NT2/D1 (cell line): ENCODE results near the gene SNX13.

ENCODE experiments used
- SUZ12 ChIP-seq: IDR thresholded peaks from 2 replicates; pipeline ENCODE4 v1.6.1; 2011; ENCODE audit not compliant: insufficient read length, insufficient read depth; ENCODE audit errors: extremely low read depth
- YY1 ChIP-seq: IDR thresholded peaks from 2 replicates; pipeline ENCODE4 v1.6.1; 2011; ENCODE audit not compliant: insufficient read length, insufficient read depth
- ZNF274 ChIP-seq: IDR thresholded peaks from 2 replicates; pipeline ENCODE4 v1.6.1; 2011; ENCODE audit warnings: mild to moderate bottlenecking, low read depth, low read length

GRCh38 chr7:17830206-17830605 lies 110.1 kb downstream of the SNX13 start:
- no peak for TF ChIP-seq ZNF274
- no peak for TF ChIP-seq SUZ12
- no peak for TF ChIP-seq YY1
